ENCODE data around the gene SLC1A2.

- TF ChIP-seq POLR2AphosphoS5 (IDR thresholded peaks at IDR 0.05) (no peak), CTCF (IDR thresholded peaks at IDR 0.05) (no peak)
Observed at GRCh38 chr11:35464308-35464707, 45.0 kb upstream of the SLC1A2 start.
